ENCODE data around the gene ZFYVE9.

ZFYVE9 gene

GRCh38 chr1:52192436-52192835 lies 50.5 kb downstream of the ZFYVE9 start:
- H3K4me2 ChIP-seq (ENCODE audit: low read depth, low read length, poor library complexity, severe bottlenecking), result no peak overlapping the region

GRCh38 chr1:52193985-52194384 lies 52.1 kb downstream of the ZFYVE9 start:
- Histone ChIP-seq H3K79me2 (ENCODE audit: insufficient read depth, low read length) (0 out of 2 replicates have a peak, but pooled peaks cover 3% of the 10 kb centered on the region), H3K9ac (ENCODE audit: low read depth, low read length, poor library complexity, severe bottlenecking) (no peak overlapping the region), H3K9me2 (replicated peaks; ENCODE audit: low read depth, low read length) (no peaks in the 10 kb centered on the region), H3K4me1 (ENCODE audit: insufficient read depth, low read length, poor library complexity, severe bottlenecking) (no peaks in the 10 kb centered on the region), H3K4me3 (ENCODE audit: low read length, poor library complexity, severe bottlenecking) (no peak overlapping the region), H4K20me1 (ENCODE audit: insufficient read depth, low read length, poor library complexity, severe bottlenecking) (no peaks in the 10 kb centered on the region), H3K36me3 (ENCODE audit: insufficient read depth, low read length) (no peaks in the 10 kb centered on the region), H2AFZ (ENCODE audit: low read length) (no peak overlapping the region), H3K27me3 (ENCODE audit: insufficient read depth, low read length, poor library complexity, severe bottlenecking) (no peaks in the 10 kb centered on the region), H3F3A (ENCODE audit: low read depth) (no peaks in the 10 kb centered on the region), H3K9me3 (ENCODE audit: insufficient read depth, low read depth, low read length) (no peaks in the 10 kb centered on the region), H3K4me2 (ENCODE audit: low read depth, low read length, poor library complexity, severe bottlenecking) (no peak overlapping the region)
- no peak for TF ChIP-seq EZH2phosphoT487 (IDR thresholded peaks at IDR 0.05; ENCODE audit: borderline replicate concordance)
- TF ChIP-seq, protein P1, sequence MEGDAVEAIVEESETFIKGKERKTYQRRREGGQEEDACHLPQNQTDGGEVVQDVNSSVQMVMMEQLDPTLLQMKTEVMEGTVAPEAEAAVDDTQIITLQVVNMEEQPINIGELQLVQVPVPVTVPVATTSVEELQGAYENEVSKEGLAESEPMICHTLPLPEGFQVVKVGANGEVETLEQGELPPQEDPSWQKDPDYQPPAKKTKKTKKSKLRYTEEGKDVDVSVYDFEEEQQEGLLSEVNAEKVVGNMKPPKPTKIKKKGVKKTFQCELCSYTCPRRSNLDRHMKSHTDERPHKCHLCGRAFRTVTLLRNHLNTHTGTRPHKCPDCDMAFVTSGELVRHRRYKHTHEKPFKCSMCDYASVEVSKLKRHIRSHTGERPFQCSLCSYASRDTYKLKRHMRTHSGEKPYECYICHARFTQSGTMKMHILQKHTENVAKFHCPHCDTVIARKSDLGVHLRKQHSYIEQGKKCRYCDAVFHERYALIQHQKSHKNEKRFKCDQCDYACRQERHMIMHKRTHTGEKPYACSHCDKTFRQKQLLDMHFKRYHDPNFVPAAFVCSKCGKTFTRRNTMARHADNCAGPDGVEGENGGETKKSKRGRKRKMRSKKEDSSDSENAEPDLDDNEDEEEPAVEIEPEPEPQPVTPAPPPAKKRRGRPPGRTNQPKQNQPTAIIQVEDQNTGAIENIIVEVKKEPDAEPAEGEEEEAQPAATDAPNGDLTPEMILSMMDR (conservative IDR thresholded peaks at IDR 0.05; ENCODE audit: low read length), result no peak

More at GRCh38 chr1:52192436-52192835, 50.5 kb downstream of the ZFYVE9 start:
- Histone ChIP-seq H3K27me3 (ENCODE audit: insufficient read depth, low read length, poor library complexity, severe bottlenecking) (no peaks in the 10 kb centered on the region), H3K9me3 (ENCODE audit: insufficient read depth, low read depth, low read length) (no peaks in the 10 kb centered on the region), H3K9me2 (replicated peaks; ENCODE audit: low read depth, low read length) (no peaks in the 10 kb centered on the region), H4K20me1 (ENCODE audit: insufficient read depth, low read length, poor library complexity, severe bottlenecking) (no peaks in the 10 kb centered on the region), H3K4me1 (ENCODE audit: insufficient read depth, low read length, poor library complexity, severe bottlenecking) (no peaks in the 10 kb centered on the region), H3K79me2 (ENCODE audit: insufficient read depth, low read length) (0 out of 2 replicates have a peak, but pooled peaks cover 3% of the 10 kb centered on the region), H3K9ac (ENCODE audit: low read depth, low read length, poor library complexity, severe bottlenecking) (no peak overlapping the region), H2AFZ (ENCODE audit: low read length) (no peak overlapping the region), H3K36me3 (ENCODE audit: insufficient read depth, low read length) (no peaks in the 10 kb centered on the region), H3K4me3 (ENCODE audit: low read length, poor library complexity, severe bottlenecking) (no peak overlapping the region), H3F3A (ENCODE audit: low read depth) (no peaks in the 10 kb centered on the region)
- TF ChIP-seq EZH2phosphoT487 (IDR thresholded peaks at IDR 0.05; ENCODE audit: borderline replicate concordance), result no peak
- TF ChIP-seq, protein P1 (conservative IDR thresholded peaks at IDR 0.05; ENCODE audit: low read length), result no peak

GRCh38 chr1:52195161-52195560 lies 53.3 kb downstream of the ZFYVE9 start:
- TF ChIP-seq EZH2phosphoT487 (IDR thresholded peaks at IDR 0.05; ENCODE audit: borderline replicate concordance), result no peak
- TF ChIP-seq, protein P1 (conservative IDR thresholded peaks at IDR 0.05; ENCODE audit: low read length), result no peak
- H3K9me2 ChIP-seq (replicated peaks; ENCODE audit: low read depth, low read length), result no peaks in the 10 kb centered on the region
- H3K9me3 ChIP-seq (ENCODE audit: insufficient read depth, low read depth, low read length), result peaks cover 1% of the 10 kb centered on the region; the same call in 1 of the 2 replicates
- H3F3A ChIP-seq (ENCODE audit: low read depth), result no peaks in the 10 kb centered on the region
- no peaks in the 10 kb centered on the region for H4K20me1 ChIP-seq (ENCODE audit: insufficient read depth, low read length, poor library complexity, severe bottlenecking)
- H3K4me1 ChIP-seq (ENCODE audit: insufficient read depth, low read length, poor library complexity, severe bottlenecking), result no peaks in the 10 kb centered on the region
- no peak overlapping the region for H3K4me3 ChIP-seq (ENCODE audit: low read length, poor library complexity, severe bottlenecking)
- H3K4me2 ChIP-seq (ENCODE audit: low read depth, low read length, poor library complexity, severe bottlenecking), result no peak overlapping the region
- H3K9ac ChIP-seq (ENCODE audit: low read depth, low read length, poor library complexity, severe bottlenecking), result no peak overlapping the region
- H3K36me3 ChIP-seq (ENCODE audit: insufficient read depth, low read length), result no peaks in the 10 kb centered on the region
- H3K79me2 ChIP-seq (ENCODE audit: insufficient read depth, low read length), result no peaks in the 10 kb centered on the region
- no peak overlapping the region for H2AFZ ChIP-seq (ENCODE audit: low read length)
- no peaks in the 10 kb centered on the region for H3K27me3 ChIP-seq (ENCODE audit: insufficient read depth, low read length, poor library complexity, severe bottlenecking)

Data from Loucy (cell line).